ENCODE measurements around the gene TBCCD1. TPM values are rescaled to one million over a fixed set of nuclear protein-coding genes. Genes with fewer than 3 reads are reported as not detected.
"Not testable (repeated sequence)": the region's sequence is repeated elsewhere in the genome, so short reads cannot be mapped to it uniquely, and the experiment has no call there.

TBCCD1 gene
- total RNA-seq, 1 donor from 2014 or later: 10.6 TPM

GRCh38 chr3:186534113-186534669 is 32.9 kb downstream of the TBCCD1 start:
- Histone ChIP-seq H3K27ac (no peak overlapping the region), H3K27me3 (no peaks in the 10 kb centered on the region), H3K9me3 (no peaks in the 10 kb centered on the region), H3K4me3 (no peak overlapping the region), H3K36me3 (peaks cover 0 to 4% of the 10 kb centered on the region in 2 donors), H3K4me1 (no peaks in the 10 kb centered on the region)
- no peak for TF ChIP-seq CTCF (IDR thresholded peaks at IDR 0.05)
- TF ChIP-seq POLR2AphosphoS5 (IDR thresholded peaks at IDR 0.05; ENCODE audit: insufficient read depth in 1 of 2, low read depth in 1 of 2): no peak
- no peak for TF ChIP-seq POLR2A (IDR thresholded peaks at IDR 0.05)
- intact Hi-C loops (cut with DNase I): loop anchor here (10.0 kb wide), 1 partner anchor 269 kb away; no protein-coding TSS in a partner anchor
- no peak for DNase-seq (ENCODE audit: extremely low spot score in 2 of 2)

- intact Hi-C loops (cut with DNase I): loop anchor here (10.0 kb wide), 1 partner anchor 268 kb away; no protein-coding TSS in a partner anchor
- Histone ChIP-seq H3K27ac (no peak overlapping the region), H3K27me3 (no peaks in the 10 kb centered on the region), H3K4me3 (no peak overlapping the region), H3K9me3 (no peaks in the 10 kb centered on the region), H3K4me1 (no peaks in the 10 kb centered on the region), H3K36me3 (no peaks in the 10 kb centered on the region)
- TF ChIP-seq POLR2AphosphoS5 (IDR thresholded peaks at IDR 0.05; ENCODE audit: insufficient read depth in 1 of 2, low read depth in 1 of 2): no peak
- TF ChIP-seq POLR2A (IDR thresholded peaks at IDR 0.05): no peak
- no peak for TF ChIP-seq CTCF (IDR thresholded peaks at IDR 0.05)
- no peak for DNase-seq (ENCODE audit: extremely low spot score in 2 of 2)
These were observed 34.5 kb downstream of the TBCCD1 start for GRCh38 chr3:186532598-186533072.

GRCh38 chr3:186531694-186532093 is 35.4 kb downstream of the TBCCD1 start:
- not testable (repeated sequence) for H3K4me3 ChIP-seq; H3K9me3 ChIP-seq; H3K27me3 ChIP-seq; H3K27ac ChIP-seq; H3K4me1 ChIP-seq; DNase-seq (ENCODE audit: extremely low spot score in 2 of 2); H3K36me3 ChIP-seq
- intact Hi-C loops (cut with DNase I): loop anchor here (10.0 kb wide), 1 partner anchor 267 kb away; no protein-coding TSS in a partner anchor

- no peaks in the 10 kb centered on the region for H3K27me3 ChIP-seq
- H3K9me3 ChIP-seq: no peaks in the 10 kb centered on the region
- H3K4me1 ChIP-seq: no peaks in the 10 kb centered on the region
- no peak for DNase-seq (ENCODE audit: extremely low spot score in 2 of 2)
- intact Hi-C loops (cut with DNase I): loop anchor here (10.0 kb wide), 1 partner anchor 266 kb away; no protein-coding TSS in a partner anchor
- H3K36me3 ChIP-seq: no peaks in the 10 kb centered on the region
- H3K27ac ChIP-seq: no peak overlapping the region
- H3K4me3 ChIP-seq: no peak overlapping the region
- TF ChIP-seq POLR2AphosphoS5 (IDR thresholded peaks at IDR 0.05; ENCODE audit: insufficient read depth in 1 of 2, low read depth in 1 of 2): no peak
- no peak for TF ChIP-seq POLR2A (IDR thresholded peaks at IDR 0.05)
- no peak for TF ChIP-seq CTCF (IDR thresholded peaks at IDR 0.05)
These were observed 36.7 kb downstream of the TBCCD1 start for GRCh38 chr3:186530415-186530814.

- DNase-seq (ENCODE audit: extremely low spot score in 2 of 2): no peak
- no peak overlapping the region for H3K4me3 ChIP-seq
- no peak for TF ChIP-seq POLR2AphosphoS5 (IDR thresholded peaks at IDR 0.05; ENCODE audit: insufficient read depth in 1 of 2, low read depth in 1 of 2)
- intact Hi-C loops (cut with DNase I): no loop called here
- H3K9me3 ChIP-seq: no peaks in the 10 kb centered on the region
- no peaks in the 10 kb centered on the region for H3K4me1 ChIP-seq
- H3K27me3 ChIP-seq: no peaks in the 10 kb centered on the region
- H3K27ac ChIP-seq: no peak overlapping the region
- no peaks in the 10 kb centered on the region for H3K36me3 ChIP-seq
These were observed 37.7 kb downstream of the TBCCD1 start for GRCh38 chr3:186529201-186529999.

- no peak overlapping the region for H3K27ac ChIP-seq
- no peaks in the 10 kb centered on the region for H3K4me1 ChIP-seq
- no peaks in the 10 kb centered on the region for H3K36me3 ChIP-seq
- no peak for DNase-seq (ENCODE audit: extremely low spot score in 2 of 2)
- H3K4me3 ChIP-seq: no peak overlapping the region
- intact Hi-C loops (cut with DNase I): no loop called here
- TF ChIP-seq POLR2A (IDR thresholded peaks at IDR 0.05) (no peak), POLR2AphosphoS5 (IDR thresholded peaks at IDR 0.05; ENCODE audit: insufficient read depth in 1 of 2, low read depth in 1 of 2) (no peak), CTCF (IDR thresholded peaks at IDR 0.05) (no peak)
- H3K27me3 ChIP-seq: no peaks in the 10 kb centered on the region
- H3K9me3 ChIP-seq: no peaks in the 10 kb centered on the region
These were observed 40.9 kb downstream of the TBCCD1 start for GRCh38 chr3:186526256-186526606.
